ENCODE results near the gene PPP2R1B.

GRCh38 chr11:111745719-111746504 lies 20.3 kb downstream of the PPP2R1B start:
- TF ChIP-seq EZH2 (IDR thresholded peaks at IDR 0.05; ENCODE audit: insufficient read depth, low read length) (no peak), CTCF (IDR thresholded peaks at IDR 0.05; ENCODE audit: insufficient read depth, low read depth, low read length) (no peak)

Measured in astrocyte (in vitro differentiated cells and primary cell).